Measurements from ENCODE around the gene TMEM86B. TPM values are rescaled to one million over a fixed set of nuclear protein-coding genes. Genes with fewer than 3 reads are reported as not detected.

The TMEM86B gene
- total RNA-seq, 1 donor, result 2.5 TPM

DNA sequence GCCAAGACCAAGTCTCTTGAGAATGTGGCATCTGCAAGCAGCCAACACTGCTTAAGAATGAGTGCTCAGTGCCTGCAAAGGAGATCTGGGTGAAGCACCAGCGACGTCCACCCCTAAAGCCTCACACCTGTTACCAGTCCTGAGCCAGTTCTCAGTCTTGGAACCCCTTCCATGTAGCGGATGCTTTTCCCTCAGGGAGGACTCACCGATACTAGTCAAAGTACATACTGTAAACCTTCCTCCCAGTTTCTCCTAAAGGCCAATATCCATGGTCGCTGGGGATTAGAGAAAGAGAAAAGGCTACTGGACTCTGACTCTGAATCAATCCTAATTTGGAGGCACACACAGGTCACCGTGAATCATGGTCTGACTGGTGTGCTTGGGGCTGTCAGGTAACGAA lies 15.0 kb downstream of the TMEM86B start:
- H3K79me2 ChIP-seq (ENCODE audit: insufficient read depth, low read length), result no peaks in the 10 kb centered on the region
- no peaks in the 10 kb centered on the region for H3K36me3 ChIP-seq (ENCODE audit: insufficient read depth, low read length)
- peaks cover 4% of the 10 kb centered on the region for H3K9me3 ChIP-seq (ENCODE audit: low read depth, low read length)
- H3K4me1 ChIP-seq (ENCODE audit: insufficient read depth, low read length), result peaks cover 25% of the 10 kb centered on the region
- H3K4me2 ChIP-seq (ENCODE audit: insufficient read depth, low read length), result no peak overlapping the region
- TF ChIP-seq, protein P1, sequence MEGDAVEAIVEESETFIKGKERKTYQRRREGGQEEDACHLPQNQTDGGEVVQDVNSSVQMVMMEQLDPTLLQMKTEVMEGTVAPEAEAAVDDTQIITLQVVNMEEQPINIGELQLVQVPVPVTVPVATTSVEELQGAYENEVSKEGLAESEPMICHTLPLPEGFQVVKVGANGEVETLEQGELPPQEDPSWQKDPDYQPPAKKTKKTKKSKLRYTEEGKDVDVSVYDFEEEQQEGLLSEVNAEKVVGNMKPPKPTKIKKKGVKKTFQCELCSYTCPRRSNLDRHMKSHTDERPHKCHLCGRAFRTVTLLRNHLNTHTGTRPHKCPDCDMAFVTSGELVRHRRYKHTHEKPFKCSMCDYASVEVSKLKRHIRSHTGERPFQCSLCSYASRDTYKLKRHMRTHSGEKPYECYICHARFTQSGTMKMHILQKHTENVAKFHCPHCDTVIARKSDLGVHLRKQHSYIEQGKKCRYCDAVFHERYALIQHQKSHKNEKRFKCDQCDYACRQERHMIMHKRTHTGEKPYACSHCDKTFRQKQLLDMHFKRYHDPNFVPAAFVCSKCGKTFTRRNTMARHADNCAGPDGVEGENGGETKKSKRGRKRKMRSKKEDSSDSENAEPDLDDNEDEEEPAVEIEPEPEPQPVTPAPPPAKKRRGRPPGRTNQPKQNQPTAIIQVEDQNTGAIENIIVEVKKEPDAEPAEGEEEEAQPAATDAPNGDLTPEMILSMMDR (IDR thresholded peaks at IDR 0.05; ENCODE audit: extremely low read depth, low read depth, low read length), result no peak
- DNase-seq (ENCODE audit: insufficient read length, low spot score, missing footprints), result no peak
- H3K27ac ChIP-seq (ENCODE audit: low read depth, low read length), result no peak overlapping the region
- no peaks in the 10 kb centered on the region for H3K27me3 ChIP-seq (ENCODE audit: insufficient read depth, low read length)
- peaks cover 5% of the 10 kb centered on the region for H4K20me1 ChIP-seq (ENCODE audit: insufficient read depth, low read length)
- H3K4me3 ChIP-seq (ENCODE audit: insufficient read depth, low read length), result no peak overlapping the region
- no peak overlapping the region for H2AFZ ChIP-seq (ENCODE audit: low read length)

DNA sequence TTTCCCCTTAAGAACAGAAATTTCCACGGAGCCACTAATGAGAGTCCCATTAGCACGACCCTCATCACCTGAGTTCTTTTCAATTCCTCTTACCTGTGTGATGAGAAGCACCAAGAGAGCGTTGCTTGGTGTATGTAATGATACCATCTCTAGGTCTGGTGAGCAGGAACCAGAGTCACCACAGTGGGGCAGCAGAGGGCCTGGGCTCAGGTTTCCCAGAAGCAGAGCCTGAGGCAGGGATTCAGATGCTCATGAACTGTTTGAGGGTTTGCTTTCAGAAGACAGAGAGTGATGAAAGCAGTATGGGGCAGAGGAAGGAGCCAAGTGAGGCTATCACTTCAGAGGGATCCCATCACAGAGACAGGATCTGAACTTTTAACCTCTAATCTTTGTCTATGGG lies 16.1 kb downstream of the TMEM86B start:
- Histone ChIP-seq H3K4me2 (ENCODE audit: insufficient read depth, low read length) (no peak overlapping the region), H3K4me3 (ENCODE audit: insufficient read depth, low read length) (no peak overlapping the region), H3K27me3 (ENCODE audit: insufficient read depth, low read length) (no peaks in the 10 kb centered on the region), H3K36me3 (ENCODE audit: insufficient read depth, low read length) (no peaks in the 10 kb centered on the region), H3K9me3 (ENCODE audit: low read depth, low read length) (peaks cover 4% of the 10 kb centered on the region), H3K27ac (ENCODE audit: low read depth, low read length) (no peak overlapping the region), H3K4me1 (ENCODE audit: insufficient read depth, low read length) (peaks cover 25% of the 10 kb centered on the region), H4K20me1 (ENCODE audit: insufficient read depth, low read length) (peaks cover 5% of the 10 kb centered on the region), H3K79me2 (ENCODE audit: insufficient read depth, low read length) (no peaks in the 10 kb centered on the region), H2AFZ (ENCODE audit: low read length) (no peak overlapping the region)
- TF ChIP-seq, protein P1 (IDR thresholded peaks at IDR 0.05; ENCODE audit: extremely low read depth, low read depth, low read length), result peak; percentile 28
- DNase-seq (ENCODE audit: insufficient read length, low spot score, missing footprints), result no peak

DNA sequence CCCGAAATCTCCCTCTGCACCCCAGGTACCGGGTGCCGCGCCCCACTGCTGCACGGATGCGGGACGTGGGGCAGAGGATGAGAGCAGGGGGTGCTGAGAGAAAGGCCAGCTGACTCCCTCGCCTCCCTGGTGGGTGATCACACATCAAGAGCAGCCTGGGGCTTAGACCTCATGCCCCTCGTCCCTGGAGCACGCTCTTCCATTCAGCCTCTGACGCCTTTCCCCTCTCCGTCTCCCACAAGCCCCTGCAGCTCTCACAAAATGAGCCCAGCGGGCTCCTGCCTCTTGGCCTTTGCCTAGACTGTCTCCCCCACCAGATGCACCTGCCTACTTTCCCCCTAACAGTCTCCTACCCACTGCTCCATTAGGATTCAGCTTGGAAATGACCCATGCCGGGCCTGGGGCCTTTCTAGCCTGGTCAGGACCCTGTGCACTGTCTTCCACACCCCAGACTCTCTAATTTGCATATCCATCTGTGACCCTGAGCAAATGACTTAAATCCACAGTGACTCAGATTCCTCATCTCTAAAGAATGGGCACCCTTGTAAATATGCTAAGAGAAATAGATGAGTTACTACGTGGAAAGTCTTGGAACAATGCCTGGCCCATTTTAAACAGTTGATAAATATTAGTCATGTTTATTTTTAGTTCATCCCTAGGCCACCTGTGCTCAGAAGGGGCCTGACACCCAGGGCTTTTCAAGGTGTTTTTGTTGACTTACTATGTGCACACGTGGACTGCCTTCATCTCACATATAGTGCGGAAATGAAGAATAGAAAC lies 18.7 kb downstream of the TMEM86B start:
- H3K79me2 ChIP-seq (ENCODE audit: insufficient read depth, low read length), result no peaks in the 10 kb centered on the region
- H3K4me3 ChIP-seq (ENCODE audit: insufficient read depth, low read length), result no peak overlapping the region
- peaks cover 4% of the 10 kb centered on the region for H3K9me3 ChIP-seq (ENCODE audit: low read depth, low read length)
- TF ChIP-seq, protein P1 (IDR thresholded peaks at IDR 0.05; ENCODE audit: extremely low read depth, low read depth, low read length), result no peak
- H3K27me3 ChIP-seq (ENCODE audit: insufficient read depth, low read length), result no peaks in the 10 kb centered on the region
- H2AFZ ChIP-seq (ENCODE audit: low read length), result no peak overlapping the region
- H4K20me1 ChIP-seq (ENCODE audit: insufficient read depth, low read length), result peaks cover 2% of the 10 kb centered on the region
- peaks cover 26% of the 10 kb centered on the region for H3K4me1 ChIP-seq (ENCODE audit: insufficient read depth, low read length)
- no peaks in the 10 kb centered on the region for H3K36me3 ChIP-seq (ENCODE audit: insufficient read depth, low read length)
- peak overlapping the region; percentile 61 for H3K27ac ChIP-seq (ENCODE audit: low read depth, low read length)
- no peak overlapping the region for H3K4me2 ChIP-seq (ENCODE audit: insufficient read depth, low read length)
- peak; percentile 93 for DNase-seq (ENCODE audit: insufficient read length, low spot score, missing footprints)

DNA sequence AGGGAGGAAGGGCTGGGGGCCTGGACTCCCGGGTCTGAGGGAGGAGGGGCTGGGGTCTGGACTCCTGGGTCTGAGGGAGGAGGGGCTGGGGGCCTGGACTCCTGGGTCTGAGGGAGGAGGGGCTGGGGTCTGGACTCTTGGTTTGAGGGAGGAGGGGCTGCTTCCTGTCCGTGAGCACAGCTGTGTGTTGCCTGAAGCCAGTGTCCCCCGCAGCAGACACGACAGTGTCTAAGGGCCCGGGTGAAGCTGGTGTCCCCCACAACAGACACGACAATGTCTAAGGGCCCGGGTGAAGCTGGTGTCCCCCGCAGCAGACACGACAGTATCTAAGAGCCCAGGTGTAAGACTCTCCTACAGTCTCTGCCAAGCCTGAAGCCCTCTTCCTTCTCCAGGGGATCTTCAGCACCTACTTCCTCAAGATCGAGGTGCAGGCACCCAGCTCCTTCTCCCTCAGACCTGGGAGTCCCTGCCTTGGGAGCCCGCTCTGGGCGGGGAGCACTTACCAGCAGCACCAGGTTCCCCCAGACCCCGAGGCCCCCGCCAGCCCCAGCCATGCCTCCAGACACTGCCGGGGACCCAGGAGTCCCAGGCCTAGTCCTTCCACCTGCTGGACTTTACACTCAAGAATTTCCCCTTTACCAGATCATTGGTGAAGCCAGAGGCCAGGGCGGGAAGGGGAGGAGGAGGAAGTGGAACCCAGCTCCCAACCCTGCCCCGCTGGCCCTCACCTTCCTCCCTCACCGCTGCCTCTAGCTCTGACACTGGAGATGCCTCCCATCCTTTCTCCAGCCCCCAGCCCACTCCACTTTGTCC lies 19.5 kb downstream of the TMEM86B start, which contains the start of gene PTPRH:
PTPRH (minus strand) TSS at position 622 of the 813 bp plus-strand sequence; CDS start at position 554, 68 bp downstream.
- TF ChIP-seq, protein P1 (IDR thresholded peaks at IDR 0.05; ENCODE audit: extremely low read depth, low read depth, low read length), result no peak
- H3K4me2 ChIP-seq (ENCODE audit: insufficient read depth, low read length), result no peak within 1 kb of the TSS
- peak; percentile 36 for DNase-seq (ENCODE audit: insufficient read length, low spot score, missing footprints)

More for the DNA sequence above, 19.5 kb downstream of the TMEM86B start, which contains the start of gene PTPRH:
- Histone ChIP-seq H4K20me1 (ENCODE audit: insufficient read depth, low read length) (peaks cover 2% of the 10 kb centered on the region), H3K36me3 (ENCODE audit: insufficient read depth, low read length) (no peaks in the 10 kb centered on the region), H3K9me3 (ENCODE audit: low read depth, low read length) (peaks cover 4% of the 10 kb centered on the region), H3K4me1 (ENCODE audit: insufficient read depth, low read length) (peaks cover 26% of the 10 kb centered on the region), H2AFZ (ENCODE audit: low read length) (no peak within 1 kb of the TSS), H3K4me3 (ENCODE audit: insufficient read depth, low read length) (no peak within 1 kb of the TSS), H3K27ac (ENCODE audit: low read depth, low read length) (peak within 1 kb of the TSS; percentile 61), H3K27me3 (ENCODE audit: insufficient read depth, low read length) (no peaks in the 10 kb centered on the region), H3K79me2 (ENCODE audit: insufficient read depth, low read length) (no peaks in the 10 kb centered on the region)

Measured in osteoblast (primary cell).